ENCODE results near the gene B9D1. TPM values are rescaled to one million over a fixed set of nuclear protein-coding genes. Genes with fewer than 3 reads are reported as not detected.

Gene B9D1
- total RNA-seq, 1 donor from 2014 or later = 5.9 TPM

DNA sequence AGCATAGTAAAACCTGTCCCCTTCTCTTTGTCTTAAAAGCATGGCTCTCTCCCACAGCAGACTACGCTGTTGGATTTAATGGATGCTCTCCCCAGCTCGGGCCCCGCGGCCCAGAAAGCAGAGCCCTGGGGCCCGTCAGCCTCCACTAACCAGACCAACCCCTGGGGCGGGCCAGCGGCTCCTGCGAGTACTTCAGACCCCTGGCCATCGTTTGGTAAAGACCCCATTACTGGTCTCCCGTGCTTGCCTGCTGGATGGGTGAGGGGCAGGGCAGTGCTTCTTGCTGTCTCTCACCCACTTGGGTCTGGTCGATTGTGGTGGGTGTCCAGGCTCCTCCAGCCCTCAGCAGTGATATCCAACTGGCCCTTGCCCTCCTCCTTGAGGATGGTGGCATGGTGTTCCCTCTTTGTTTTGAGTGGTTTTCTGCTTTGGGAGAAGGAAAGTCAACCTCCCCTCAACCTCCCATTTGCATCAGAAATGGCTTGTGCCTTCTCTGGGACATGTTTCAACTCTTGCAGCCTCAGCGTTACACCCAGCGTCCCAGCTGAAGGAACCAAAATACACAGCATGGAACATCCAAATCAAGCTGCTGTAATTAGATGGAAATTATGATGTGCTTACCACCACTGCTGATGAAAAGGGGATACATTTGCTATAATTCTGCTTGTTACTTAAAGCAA is 49.3 kb downstream of the B9D1 start:
- no peak for DNase-seq
- ATAC-seq = no peak
- intact Hi-C loops (cut with micrococcal nuclease) = no loop called here

DNA sequence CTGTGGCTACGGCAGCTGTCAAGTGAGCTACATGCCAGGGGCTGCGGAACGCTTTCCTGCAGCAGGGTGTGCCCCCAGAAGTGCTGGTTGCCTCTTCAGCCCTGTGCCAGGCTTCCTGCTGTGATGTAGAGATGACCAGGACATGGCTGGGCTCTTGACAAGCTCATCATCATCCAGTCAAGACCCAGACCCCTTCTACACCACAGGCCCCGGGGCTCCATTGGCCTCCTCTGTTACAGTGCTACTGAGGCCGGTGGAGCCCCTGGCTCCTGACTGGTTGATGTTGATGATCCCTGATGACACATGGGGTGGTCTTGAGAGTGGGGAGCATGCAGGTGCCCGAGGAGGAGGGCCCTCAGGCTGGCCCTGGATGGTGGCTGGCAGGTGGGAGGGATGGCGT is 50.1 kb downstream of the B9D1 start:
- intact Hi-C loops (cut with micrococcal nuclease) = no loop called here
- ATAC-seq (no peak), DNase-seq (no peak)

GRCh38 chr17:19311421-19312215 is 50.9 kb downstream of the B9D1 start:
- ATAC-seq (peak; percentile 54), DNase-seq (no peak)
- intact Hi-C loops (cut with micrococcal nuclease) = no loop called here

DNA sequence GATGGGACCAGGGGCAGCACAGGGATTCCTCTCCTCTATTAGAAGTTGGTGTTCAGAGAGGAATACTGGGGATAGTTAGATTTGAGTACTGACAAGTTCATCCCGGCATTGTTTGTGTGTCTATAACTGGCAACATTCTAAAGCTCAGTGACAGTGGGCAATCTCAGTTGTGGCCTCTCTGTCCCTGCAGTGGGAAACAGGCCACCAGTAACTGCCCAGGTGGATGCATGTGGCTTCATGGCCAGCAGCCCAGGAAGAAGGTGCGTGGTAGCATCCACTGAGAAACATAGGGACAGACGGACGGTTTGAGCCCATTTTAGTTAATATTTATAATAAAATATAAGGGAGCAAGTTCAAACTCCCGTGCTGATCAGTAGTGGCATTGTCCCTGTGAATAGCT is 51.5 kb downstream of the B9D1 start:
- intact Hi-C loops (cut with micrococcal nuclease) = no loop called here
- no peak for ATAC-seq

DNA sequence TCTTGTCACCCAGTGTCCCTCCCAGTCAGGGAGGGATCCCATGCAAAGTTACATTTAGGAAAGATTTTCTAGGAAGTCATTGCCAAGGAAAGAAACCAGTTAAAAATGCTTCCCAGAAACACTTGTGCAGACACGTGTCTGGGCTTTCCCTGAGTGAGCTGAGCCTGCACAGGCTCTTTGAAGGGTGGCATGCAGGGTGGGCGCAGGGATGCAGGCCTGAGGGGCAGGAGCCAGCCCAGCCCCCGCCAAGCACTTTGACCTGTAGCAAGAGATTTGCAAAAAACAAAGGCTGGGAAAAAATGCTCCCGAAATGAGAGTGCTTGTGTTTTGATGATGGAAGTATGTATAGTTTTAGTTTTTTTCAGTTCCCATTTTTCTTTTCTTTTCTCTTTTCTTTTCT is 52.4 kb downstream of the B9D1 start:
- intact Hi-C loops (cut with micrococcal nuclease) = no loop called here
- ATAC-seq (no peak), DNase-seq (no peak)

More for the DNA sequence above, 51.5 kb downstream of the B9D1 start:
- no peak for DNase-seq

DNA sequence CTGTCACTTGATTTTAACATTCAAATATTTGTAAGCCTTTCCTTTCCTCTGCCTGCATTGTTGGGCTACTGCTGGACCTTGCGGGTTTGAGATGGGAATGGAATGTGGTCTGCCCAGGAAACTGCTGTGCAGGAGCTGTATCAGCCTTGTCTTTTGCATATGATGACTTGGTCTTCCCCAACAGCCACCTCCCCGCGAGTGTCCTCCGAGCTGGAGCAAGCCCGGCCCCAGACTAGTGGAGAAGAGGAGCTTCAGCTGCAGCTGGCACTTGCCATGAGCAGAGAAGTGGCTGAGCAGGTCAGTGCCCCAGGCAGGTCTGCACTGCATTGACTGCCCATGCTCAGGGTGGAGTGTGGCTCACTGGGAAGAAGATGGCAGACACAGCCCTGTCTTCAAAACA is 52.8 kb downstream of the B9D1 start:
- intact Hi-C loops (cut with micrococcal nuclease) = no loop called here
- no peak for ATAC-seq
- DNase-seq = no peak

GRCh38 chr17:19308398-19308797 is 54.1 kb downstream of the B9D1 start:
- no peak for ATAC-seq
- intact Hi-C loops (cut with micrococcal nuclease) = no loop called here
- no peak for DNase-seq

GRCh38 chr17:19307521-19307920 is 55.0 kb downstream of the B9D1 start:
- no peak for DNase-seq
- intact Hi-C loops (cut with micrococcal nuclease) = no loop called here
- ATAC-seq = no peak

DNA sequence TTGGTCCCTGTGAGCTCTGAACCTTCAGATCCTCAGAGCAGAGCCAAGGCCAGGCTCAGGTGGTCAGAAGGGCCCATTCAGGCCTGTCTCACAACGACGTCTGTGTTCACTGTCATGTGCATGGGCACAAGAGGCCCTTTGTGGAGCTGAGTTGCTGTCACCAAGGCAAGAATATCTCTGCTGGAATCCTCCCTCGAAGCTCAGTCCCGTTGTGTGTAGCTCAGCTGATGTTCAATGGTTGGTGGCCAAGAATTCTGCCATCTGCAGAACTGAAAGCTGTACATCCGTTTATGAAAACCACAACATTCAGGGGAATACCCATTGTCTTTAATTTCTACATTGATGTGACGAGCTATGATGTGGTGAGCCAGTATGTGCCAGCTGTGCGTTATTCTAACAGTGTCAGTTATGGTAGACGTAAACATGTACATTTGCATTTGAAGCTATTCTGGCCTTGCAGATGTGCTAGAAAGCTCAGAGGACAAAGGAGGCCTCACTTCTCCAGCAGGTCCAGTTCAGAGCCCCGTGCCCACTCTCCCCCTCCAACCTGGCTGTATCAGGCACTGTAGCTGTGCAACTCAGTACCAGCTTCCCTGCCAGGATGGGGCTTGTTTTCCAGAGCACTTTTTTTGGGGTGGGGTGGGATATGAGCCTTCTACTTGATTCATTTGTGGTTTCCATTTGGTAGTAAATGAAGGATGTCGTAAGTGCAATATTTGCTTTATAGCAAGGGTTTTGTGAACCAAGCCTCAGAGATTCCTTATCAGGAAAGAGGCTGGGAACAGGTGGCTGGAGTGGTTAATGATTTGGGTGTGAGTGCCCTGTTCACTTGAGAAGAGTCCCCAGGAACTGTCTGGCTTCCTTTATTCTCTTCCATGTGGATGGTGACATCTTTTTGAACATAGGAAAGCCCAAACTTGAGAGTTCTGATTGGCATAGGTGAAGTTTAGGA is 56.1 kb downstream of the B9D1 start:
- intact Hi-C loops (cut with micrococcal nuclease) = no loop called here
- no peak for DNase-seq
- peak; percentile 2 for ATAC-seq

- intact Hi-C loops (cut with micrococcal nuclease) = no loop called here
- ATAC-seq = no peak
- DNase-seq = no peak
Observed at GRCh38 chr17:19305761-19306159, 56.8 kb downstream of the B9D1 start.

DNA sequence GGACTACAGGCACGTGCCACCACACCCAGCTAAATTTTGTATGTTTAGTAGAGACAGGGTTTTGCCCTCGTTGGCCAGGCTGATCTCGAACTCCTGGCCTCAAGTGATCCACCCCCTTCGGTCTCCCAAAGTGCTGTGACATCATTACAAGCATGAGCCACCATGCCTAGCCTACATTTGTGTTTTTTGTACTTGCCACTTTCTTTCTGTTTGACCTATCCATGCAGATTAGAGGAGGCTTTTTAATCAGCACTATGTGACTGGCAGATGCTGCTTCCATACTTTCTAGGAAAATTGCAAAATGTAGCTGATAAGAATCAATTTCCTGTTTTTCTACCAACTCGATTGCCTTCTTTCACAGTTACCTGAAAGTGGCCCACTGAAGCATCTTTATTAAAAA is 57.3 kb downstream of the B9D1 start:
- ATAC-seq (no peak), DNase-seq (no peak)
- intact Hi-C loops (cut with micrococcal nuclease) = no loop called here

- DNase-seq (no peak), ATAC-seq (no peak)
- intact Hi-C loops (cut with micrococcal nuclease) = no loop called here
Observed at GRCh38 chr17:19304751-19305150, 57.8 kb downstream of the B9D1 start.

GRCh38 chr17:19304209-19304608 is 58.3 kb downstream of the B9D1 start:
- DNase-seq (peak; percentile 55), ATAC-seq (peak; percentile 52)
- intact Hi-C loops (cut with micrococcal nuclease) = no loop called here

DNA sequence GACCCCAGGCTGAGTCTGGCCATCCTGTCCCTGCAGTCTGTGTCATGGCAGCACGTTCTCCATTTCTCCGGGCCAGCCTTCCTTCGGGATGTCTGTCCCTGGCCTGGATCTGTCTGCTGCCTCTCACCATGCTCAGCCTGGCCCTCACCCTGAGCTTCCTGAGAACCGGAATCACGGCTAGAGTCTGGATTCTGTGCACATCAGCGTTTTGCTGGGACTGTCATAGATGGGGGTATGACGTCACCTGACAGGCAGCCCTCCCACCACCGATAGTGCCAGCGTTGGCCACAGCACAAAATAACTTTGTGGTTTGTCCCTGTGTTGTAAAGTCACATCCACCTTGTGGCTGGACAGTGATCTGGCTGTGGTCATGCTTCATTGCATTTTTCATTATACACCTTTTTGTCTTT is 59.2 kb downstream of the B9D1 start:
- intact Hi-C loops (cut with micrococcal nuclease) = no loop called here
- DNase-seq (no peak), ATAC-seq (peak; percentile 29)

DNA sequence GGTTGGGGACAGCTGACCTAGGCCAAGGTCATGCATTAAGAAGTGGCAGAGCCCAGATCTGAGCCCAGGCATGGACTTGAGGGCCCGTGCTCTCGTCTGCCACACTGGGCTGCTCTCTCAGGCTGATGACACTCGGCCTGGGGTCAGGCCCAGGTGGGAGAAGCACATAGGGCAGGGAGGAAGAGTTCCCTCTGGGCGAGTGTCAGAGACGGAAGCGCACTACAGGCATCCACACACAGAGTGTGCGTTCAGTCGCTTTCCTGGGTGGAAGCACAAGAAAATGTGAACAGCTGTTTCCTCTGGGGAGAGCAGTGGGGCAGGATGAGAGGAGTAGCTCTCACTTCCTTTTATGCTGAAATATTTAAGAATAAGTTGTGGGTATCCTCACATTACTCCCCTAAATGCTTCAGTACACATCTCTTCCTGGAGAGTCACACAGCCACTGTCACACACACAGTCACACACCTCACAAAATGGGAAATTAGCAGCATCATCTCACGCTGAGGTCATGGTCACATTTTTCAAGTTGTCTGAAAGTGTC is 59.7 kb downstream of the B9D1 start:
- ATAC-seq (peak; percentile 43), DNase-seq (no peak)
- intact Hi-C loops (cut with micrococcal nuclease) = no loop called here

DNA sequence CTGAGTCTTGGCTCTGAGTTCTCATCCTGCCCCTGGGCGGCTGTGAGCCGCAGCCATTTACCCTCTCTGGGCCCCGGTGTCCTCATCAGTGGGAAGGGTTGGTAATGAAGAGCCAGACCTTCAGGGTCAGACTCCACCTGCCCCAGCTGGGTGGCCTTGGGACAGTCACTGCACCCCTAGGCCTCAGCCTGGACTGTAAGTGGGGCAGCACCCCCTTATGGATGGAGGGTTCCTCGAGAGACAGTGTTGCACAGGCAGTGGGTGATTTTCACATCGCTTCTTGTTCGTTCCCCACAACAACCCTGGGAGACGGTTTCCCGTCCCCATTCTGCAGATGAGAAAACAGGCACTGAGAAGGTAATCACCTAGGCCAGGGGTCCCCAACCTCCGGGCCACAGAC is 60.5 kb downstream of the B9D1 start:
- DNase-seq (no peak), ATAC-seq (no peak)
- intact Hi-C loops (cut with micrococcal nuclease) = no loop called here

- intact Hi-C loops (cut with micrococcal nuclease) = no loop called here
- ATAC-seq (peak; percentile 60), DNase-seq (peak; percentile 54)
Observed at GRCh38 chr17:19301274-19301951, 61.1 kb downstream of the B9D1 start.

DNA sequence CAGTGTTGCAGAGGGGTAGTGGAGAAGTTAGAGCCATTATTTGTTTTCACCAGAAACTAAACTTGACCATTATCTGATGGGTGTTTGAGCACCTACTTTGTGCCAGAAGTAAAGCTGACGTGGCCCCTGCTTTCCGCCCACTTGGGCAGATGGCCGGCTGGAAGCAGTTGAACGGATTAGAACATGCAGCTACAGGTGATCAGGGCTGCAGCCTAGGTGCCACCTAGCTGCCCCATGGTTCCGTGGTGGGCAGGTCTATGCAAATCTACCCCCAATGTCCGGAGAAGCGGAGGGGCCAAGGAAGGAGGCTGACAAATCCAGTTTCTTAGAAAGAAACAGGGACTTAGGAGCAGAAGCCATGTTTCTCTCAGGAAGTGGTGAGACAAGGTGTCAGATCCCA is 62.7 kb downstream of the B9D1 start:
- DNase-seq (no peak), ATAC-seq (no peak)
- intact Hi-C loops (cut with micrococcal nuclease) = no loop called here

DNA sequence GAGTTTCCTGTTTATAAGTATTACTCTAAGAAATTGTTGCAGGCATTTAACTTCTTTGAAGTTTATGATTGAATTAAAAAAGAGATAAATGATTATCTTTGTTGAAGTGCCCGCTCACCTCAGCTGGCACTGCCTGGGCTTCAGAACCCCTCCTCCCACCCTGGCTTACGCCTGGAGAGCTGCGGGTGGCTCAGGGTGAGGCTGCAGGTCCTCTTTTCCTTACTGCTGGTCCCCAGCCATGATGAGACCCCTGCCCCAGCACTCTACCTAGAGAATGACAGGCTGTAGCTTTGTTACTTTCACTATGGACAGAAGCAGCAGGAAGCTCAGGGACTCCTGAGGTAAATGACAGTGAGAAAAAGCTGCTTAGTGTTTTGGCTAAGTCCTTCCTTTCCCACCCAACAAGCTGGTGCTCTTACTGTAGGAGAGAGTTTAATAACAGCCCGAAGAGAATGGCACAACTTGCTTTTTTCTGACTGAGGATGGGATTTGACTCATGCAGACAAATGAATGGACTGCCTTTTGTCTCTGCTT is 63.2 kb downstream of the B9D1 start:
- intact Hi-C loops (cut with micrococcal nuclease) = no loop called here
- ATAC-seq (no peak), DNase-seq (no peak)

Data from left ventricle myocardium superior (tissue), 1 donor.